Cardiac muscle cell (in vitro differentiated cells and primary cell): ENCODE data around the gene TSPAN14. TPM values are rescaled to one million over a fixed set of nuclear protein-coding genes. Genes with fewer than 3 reads are reported as not detected.

Source experiments
- DNase-seq, 2 donors: peaks; one replicate each; pipeline versions ENCODE4 v3.0.0 to v3.0.0-alpha.2; 2010 to 2017; ENCODE audit warnings: low read depth in 1 of 2, low spot score in 1 of 2
- H3K27ac ChIP-seq: fragments of 200-600 bp; sonication (generic); 2 replicates; pipeline ENCODE4 v1.5.1; 2016
- H3K27me3 ChIP-seq: fragments of 200-600 bp; sonication (generic); 2 replicates; pipeline ENCODE4 v1.6.0; 2016; ENCODE audit warnings: control low read depth
- H3K36me3 ChIP-seq: fragments of 200-600 bp; sonication (generic); 2 replicates; pipeline ENCODE4 v1.5.1; 2016; ENCODE audit warnings: control low read depth
- H3K4me1 ChIP-seq: fragments of 200-600 bp; sonication (generic); 2 replicates; pipeline ENCODE4 v1.8.1; 2017; ENCODE audit warnings: low read depth, mild to moderate bottlenecking, mixed run types
- H3K4me3 ChIP-seq: fragments of 200-600 bp; sonication (generic); 2 replicates; pipeline ENCODE4 v1.5.1; 2016; ENCODE audit warnings: mild to moderate bottlenecking
- H3K9me3 ChIP-seq: fragments of 200-600 bp; sonication (generic); 2 replicates; pipeline ENCODE4 v1.5.1; 2017; ENCODE audit warnings: low read depth, mild to moderate bottlenecking, control low read depth
- polyA plus RNA-seq: library from polyadenylated mRNA; unstranded; fragments of >200 nt; fragmentation: Nextera tagmentation; extraction: Ambion mirVana; gene quantifications from 2 replicates; pipeline ENCODE4 v1.2.1, GENCODE V29; 2016
- total RNA-seq: library from RNA; depleted of rRNA; stranded (reverse); fragments of >200 nt; gene quantifications from 2 replicates; pipeline ENCODE4 v1.2.3, GENCODE V29; 2016
- TF ChIP-seq, protein P1 (sequence below): IDR thresholded peaks from 2 replicates; pipeline ENCODE4 v1.5.1; 2012; ENCODE audit warnings: low read depth, mild to moderate bottlenecking, low read length

TSPAN14 gene
- total and polyA plus RNA-seq, 2 experiments from 2014 or later = 31.6 to 55.1 TPM

DNA sequence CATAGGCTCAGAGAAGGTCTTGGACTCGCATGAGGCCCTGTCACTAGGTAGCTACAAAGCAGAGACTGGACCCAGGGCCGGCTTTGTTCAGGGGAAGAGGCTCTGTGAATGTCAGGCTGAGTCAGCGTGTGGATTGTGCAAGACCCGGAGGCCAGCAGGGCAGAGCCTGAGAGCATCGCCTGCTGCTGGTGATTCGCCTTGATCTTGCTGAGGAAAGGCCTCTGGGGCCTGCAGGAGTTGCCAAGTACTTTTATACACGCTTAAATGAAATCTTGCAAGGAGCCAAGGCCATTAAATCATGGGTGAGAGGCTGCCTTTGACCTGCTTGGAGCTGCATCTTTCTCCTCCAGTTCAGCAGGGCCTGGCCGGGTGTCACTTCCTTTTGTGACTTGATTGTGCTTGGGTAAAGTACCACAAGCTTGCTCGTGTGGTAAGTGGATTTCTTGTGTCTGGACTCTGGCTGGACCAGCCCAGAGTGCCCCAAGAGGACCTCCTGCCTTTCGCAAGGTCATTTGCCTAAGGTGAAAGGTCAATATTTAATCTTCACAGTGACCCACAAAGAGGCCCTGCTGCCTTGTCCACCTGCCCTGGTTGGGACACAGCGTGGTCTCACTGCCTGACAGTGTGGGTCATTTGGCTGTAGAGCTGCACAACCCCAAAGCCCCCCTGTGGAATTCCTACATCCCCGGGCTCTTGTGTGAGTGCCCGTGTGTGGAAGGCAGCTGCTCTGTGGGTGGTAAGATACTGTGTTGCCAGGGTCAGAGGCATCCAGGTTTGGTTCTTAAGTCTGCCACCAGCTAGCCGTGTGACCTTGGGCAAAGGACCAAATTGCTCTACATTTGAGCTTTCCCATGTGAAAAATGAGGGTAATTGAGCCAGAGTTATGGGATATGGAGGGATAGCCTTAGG is 45.0 kb downstream of the TSPAN14 start:
- peak in 1 of 2 donors; percentile 99 for DNase-seq
- Histone ChIP-seq H3K4me1 (peaks cover 11% of the 10 kb centered on the region), H3K36me3 (no peaks in the 10 kb centered on the region), H3K9me3 (no peaks in the 10 kb centered on the region), H3K27me3 (no peaks in the 10 kb centered on the region), H3K27ac (peak overlapping the region; percentile 60), H3K4me3 (no peak overlapping the region)
- TF ChIP-seq, protein P1, sequence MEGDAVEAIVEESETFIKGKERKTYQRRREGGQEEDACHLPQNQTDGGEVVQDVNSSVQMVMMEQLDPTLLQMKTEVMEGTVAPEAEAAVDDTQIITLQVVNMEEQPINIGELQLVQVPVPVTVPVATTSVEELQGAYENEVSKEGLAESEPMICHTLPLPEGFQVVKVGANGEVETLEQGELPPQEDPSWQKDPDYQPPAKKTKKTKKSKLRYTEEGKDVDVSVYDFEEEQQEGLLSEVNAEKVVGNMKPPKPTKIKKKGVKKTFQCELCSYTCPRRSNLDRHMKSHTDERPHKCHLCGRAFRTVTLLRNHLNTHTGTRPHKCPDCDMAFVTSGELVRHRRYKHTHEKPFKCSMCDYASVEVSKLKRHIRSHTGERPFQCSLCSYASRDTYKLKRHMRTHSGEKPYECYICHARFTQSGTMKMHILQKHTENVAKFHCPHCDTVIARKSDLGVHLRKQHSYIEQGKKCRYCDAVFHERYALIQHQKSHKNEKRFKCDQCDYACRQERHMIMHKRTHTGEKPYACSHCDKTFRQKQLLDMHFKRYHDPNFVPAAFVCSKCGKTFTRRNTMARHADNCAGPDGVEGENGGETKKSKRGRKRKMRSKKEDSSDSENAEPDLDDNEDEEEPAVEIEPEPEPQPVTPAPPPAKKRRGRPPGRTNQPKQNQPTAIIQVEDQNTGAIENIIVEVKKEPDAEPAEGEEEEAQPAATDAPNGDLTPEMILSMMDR = peak; percentile 4

DNA sequence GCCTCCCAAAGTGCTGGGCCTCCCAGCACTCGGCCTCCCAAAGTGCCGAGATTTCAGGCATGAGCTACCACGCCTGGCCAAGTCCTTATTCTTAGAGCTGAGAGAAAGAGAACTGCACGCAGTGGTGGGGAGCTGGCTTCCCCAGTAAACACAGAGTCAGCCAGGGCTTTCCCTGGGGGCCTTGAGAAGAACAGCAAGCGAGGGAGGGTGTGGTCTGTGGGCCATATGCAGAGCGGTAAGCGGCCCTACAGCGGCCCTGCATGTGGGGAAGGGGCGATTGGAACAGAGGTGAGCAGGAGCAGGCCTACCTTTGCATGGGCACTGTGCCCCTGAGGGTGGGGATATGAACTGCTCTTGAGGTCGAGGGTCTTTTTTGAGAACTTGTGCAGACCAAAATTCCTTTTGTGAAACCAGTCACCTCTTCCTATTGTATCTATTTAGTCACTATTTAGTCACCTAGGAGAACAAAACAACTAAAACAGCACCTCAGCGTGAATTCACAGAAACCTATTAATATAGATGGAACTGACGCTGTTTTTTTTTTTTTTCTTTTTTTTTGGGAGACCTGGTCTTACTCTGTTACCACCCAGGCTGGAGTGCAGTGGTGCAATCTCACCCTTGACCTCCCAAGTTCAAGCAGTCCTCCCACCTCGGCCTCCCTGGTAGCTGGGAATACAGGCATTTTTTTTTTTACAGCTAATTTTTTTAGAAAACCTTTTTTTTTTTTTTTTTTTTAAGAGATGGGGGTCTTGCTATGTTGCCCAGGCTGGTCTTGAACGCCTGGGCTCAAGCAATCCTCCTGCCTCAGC is 46.7 kb downstream of the TSPAN14 start:
- peaks cover 16% of the 10 kb centered on the region for H3K4me1 ChIP-seq
- no peaks in the 10 kb centered on the region for H3K9me3 ChIP-seq
- DNase-seq = peak in 1 of 2 donors; percentile 64
- TF ChIP-seq, protein P1 = no peak
- no peak overlapping the region for H3K4me3 ChIP-seq
- no peak overlapping the region for H3K27ac ChIP-seq
- H3K27me3 ChIP-seq = no peaks in the 10 kb centered on the region
- H3K36me3 ChIP-seq = no peaks in the 10 kb centered on the region

DNA sequence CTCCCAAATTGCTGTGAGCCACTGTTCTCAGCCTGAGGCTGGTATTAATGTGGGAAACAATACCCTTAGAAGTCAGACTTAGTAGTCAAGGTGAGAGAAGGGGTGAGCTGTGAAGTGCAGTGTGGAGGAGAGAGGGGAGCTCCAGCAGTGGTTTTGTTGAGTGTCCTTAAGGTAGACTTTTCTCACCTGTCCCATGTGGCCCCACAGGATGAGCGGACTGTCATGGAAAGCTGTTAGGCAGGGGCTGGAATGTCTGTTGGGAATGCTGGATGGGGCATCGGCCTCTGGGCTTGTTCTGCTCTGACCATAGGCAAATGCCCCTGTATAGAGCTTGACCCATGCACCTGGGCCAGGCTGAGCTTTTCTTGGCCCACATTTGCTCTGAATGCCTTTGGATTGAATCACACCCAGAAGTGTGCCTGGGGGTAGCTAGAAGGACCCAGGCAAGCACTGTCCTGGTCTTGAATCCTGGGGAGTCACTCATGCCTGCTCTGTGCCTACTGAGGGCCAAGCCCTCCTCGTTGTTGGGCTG is 47.3 kb downstream of the TSPAN14 start:
- no peak for DNase-seq
- H3K27ac ChIP-seq = no peak overlapping the region
- peaks cover 16% of the 10 kb centered on the region for H3K4me1 ChIP-seq
- TF ChIP-seq, protein P1 = no peak
- H3K36me3 ChIP-seq = no peaks in the 10 kb centered on the region
- no peaks in the 10 kb centered on the region for H3K27me3 ChIP-seq
- no peaks in the 10 kb centered on the region for H3K9me3 ChIP-seq
- no peak overlapping the region for H3K4me3 ChIP-seq

DNA sequence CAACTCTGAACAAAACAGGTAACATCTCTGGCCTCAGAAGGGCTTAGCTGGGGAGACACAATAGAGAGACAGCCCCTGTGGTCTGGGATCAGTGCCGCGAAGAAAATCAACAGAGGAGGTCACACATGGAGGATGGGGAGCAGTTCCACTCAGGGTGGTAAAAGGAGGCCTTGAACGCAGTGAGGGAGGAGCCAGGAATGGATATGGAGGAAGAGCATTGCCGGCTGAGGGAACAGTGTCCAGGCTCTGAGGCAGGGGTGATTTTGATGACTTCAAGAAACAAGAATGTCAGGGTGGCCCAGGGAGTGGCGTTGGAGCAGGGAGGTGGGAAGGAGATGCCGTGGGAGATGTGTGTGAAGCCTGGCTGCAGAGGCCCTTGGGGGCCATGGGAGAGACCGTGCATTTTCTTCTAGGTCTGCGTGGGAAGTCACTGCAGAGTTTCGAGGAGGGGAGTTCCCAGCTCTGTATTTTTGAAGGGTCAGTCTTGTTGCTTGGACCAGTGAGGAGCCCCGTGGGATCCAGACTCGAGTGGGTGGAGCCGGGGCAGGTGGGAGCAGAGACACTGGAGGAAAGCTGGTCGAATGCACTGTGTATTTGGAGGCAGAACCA is 47.9 kb downstream of the TSPAN14 start:
- Histone ChIP-seq H3K36me3 (no peaks in the 10 kb centered on the region), H3K27me3 (no peaks in the 10 kb centered on the region), H3K4me3 (no peak overlapping the region), H3K4me1 (peaks cover 16% of the 10 kb centered on the region), H3K9me3 (no peaks in the 10 kb centered on the region), H3K27ac (no peak overlapping the region)
- TF ChIP-seq, protein P1 = no peak
- DNase-seq = no peak
